ENCODE measurements around the gene SRGAP2B. TPM values are rescaled to one million over a fixed set of nuclear protein-coding genes. Genes with fewer than 3 reads are reported as not detected.
"Not testable (repeated sequence)": the region's sequence is repeated elsewhere in the genome, so short reads cannot be mapped to it uniquely, and the experiment has no call there.

The SRGAP2B gene
- total and polyA plus RNA-seq, 2 of the 4 experiments (the other 2 are of a cell fraction), result 15.9 to 50.7 TPM

GRCh38 chr1:144963571-144963970 is 131.6 kb downstream of the SRGAP2B start:
- intact Hi-C loops (cut with micrococcal nuclease); H4K91ac ChIP-seq (ENCODE audit: insufficient read depth, low read depth, low read length); H3K4me3 ChIP-seq (ENCODE audit: insufficient read depth, low read depth, low read length); H2BK120ac ChIP-seq (ENCODE audit: low read depth, low read length); H3K23ac ChIP-seq (ENCODE audit: low read depth, low read length); H3K79me1 ChIP-seq (ENCODE audit: low read depth in 1 of 2, low read length in 2 of 2); H4K5ac ChIP-seq (ENCODE audit: low read depth, low read length); H2BK5ac ChIP-seq (ENCODE audit: low read depth, low read length, poor library complexity, severe bottlenecking); H3K56ac ChIP-seq (ENCODE audit: extremely low read depth, insufficient read depth, low read length); DNase-seq; H2AK9ac ChIP-seq (replicated peaks; ENCODE audit: low read depth, low read length, poor library complexity); H2BK20ac ChIP-seq (ENCODE audit: low read depth, low read length); H3K27me3 ChIP-seq (ENCODE audit: control insufficient read depth, insufficient read depth, low read length); dilution Hi-C loops (cut with HindIII; ENCODE audit: low sequenced_read_pairs, unreplicated experiment); H3K9me1 ChIP-seq (ENCODE audit: insufficient read depth, low read length); H4K8ac ChIP-seq (ENCODE audit: low read depth in 2 of 2, low read length in 2 of 2); CTCF ChIA-PET; POLR2A ChIA-PET (ENCODE audit: unreplicated experiment); H2AK5ac ChIP-seq (ENCODE audit: low read depth, low read length); H3K14ac ChIP-seq (replicated peaks; ENCODE audit: low read depth, low read length); H2AFZ ChIP-seq (replicated peaks; ENCODE audit: low read length, poor library complexity); H2BK15ac ChIP-seq (ENCODE audit: low read depth, low read length); H3K4me1 ChIP-seq (ENCODE audit: control insufficient read depth, insufficient read depth, low read length); H3K4ac ChIP-seq (ENCODE audit: low read depth, low read length); in situ Hi-C loops (cut with MboI; ENCODE audit: low sequenced_read_pairs); BruUV-seq (replicated peaks); H3K18ac ChIP-seq (ENCODE audit: low read depth, low read length); H3K9ac ChIP-seq (ENCODE audit: low read depth, low read length); H3K27ac ChIP-seq (ENCODE audit: insufficient read depth, low read length); H4K20me1 ChIP-seq (ENCODE audit: insufficient read depth, low read length); H3K9me3 ChIP-seq (ENCODE audit: control insufficient read depth, insufficient read depth, low read length); H3K36me3 ChIP-seq (ENCODE audit: control insufficient read depth, insufficient read depth, low read length); H3K4me2 ChIP-seq (ENCODE audit: low read depth, low read length): not testable (repeated sequence)
- WGBS, 2 experiments (ENCODE audit: extremely low coverage in 2 of 2, insufficient read length in 1 of 2), result no CpG with 5 or more reads among the region's 3 CpGs
- ATAC-seq (ENCODE audit: low read depth), result peak; percentile 36; the same call in 1 of the 2 replicates

- intact Hi-C loops (cut with micrococcal nuclease); POLR2A ChIA-PET (ENCODE audit: unreplicated experiment); ATAC-seq (ENCODE audit: low read depth); H4K20me1 ChIP-seq (ENCODE audit: insufficient read depth, low read length); H2AK5ac ChIP-seq (ENCODE audit: low read depth, low read length); BruUV-seq (replicated peaks); H3K9me3 ChIP-seq (ENCODE audit: control insufficient read depth, insufficient read depth, low read length); H4K91ac ChIP-seq (ENCODE audit: insufficient read depth, low read depth, low read length); CTCF ChIA-PET; H4K5ac ChIP-seq (ENCODE audit: low read depth, low read length); H3K27me3 ChIP-seq (ENCODE audit: control insufficient read depth, insufficient read depth, low read length); H3K4me2 ChIP-seq (ENCODE audit: low read depth, low read length); H3K36me3 ChIP-seq (ENCODE audit: control insufficient read depth, insufficient read depth, low read length); H3K9me1 ChIP-seq (ENCODE audit: insufficient read depth, low read length); H3K23ac ChIP-seq (ENCODE audit: low read depth, low read length); H3K27ac ChIP-seq (ENCODE audit: insufficient read depth, low read length); H3K14ac ChIP-seq (replicated peaks; ENCODE audit: low read depth, low read length); H2AFZ ChIP-seq (replicated peaks; ENCODE audit: low read length, poor library complexity); H2BK20ac ChIP-seq (ENCODE audit: low read depth, low read length); H2BK5ac ChIP-seq (ENCODE audit: low read depth, low read length, poor library complexity, severe bottlenecking); dilution Hi-C loops (cut with HindIII; ENCODE audit: low sequenced_read_pairs, unreplicated experiment); in situ Hi-C loops (cut with MboI; ENCODE audit: low sequenced_read_pairs); H2BK120ac ChIP-seq (ENCODE audit: low read depth, low read length); H3K18ac ChIP-seq (ENCODE audit: low read depth, low read length); H3K9ac ChIP-seq (ENCODE audit: low read depth, low read length); H3K56ac ChIP-seq (ENCODE audit: extremely low read depth, insufficient read depth, low read length); H3K4me1 ChIP-seq (ENCODE audit: control insufficient read depth, insufficient read depth, low read length); H3K4me3 ChIP-seq (ENCODE audit: insufficient read depth, low read depth, low read length); H3K4ac ChIP-seq (ENCODE audit: low read depth, low read length); H2AK9ac ChIP-seq (replicated peaks; ENCODE audit: low read depth, low read length, poor library complexity); H4K8ac ChIP-seq (ENCODE audit: low read depth in 2 of 2, low read length in 2 of 2); DNase-seq; H2BK15ac ChIP-seq (ENCODE audit: low read depth, low read length); H3K79me1 ChIP-seq (ENCODE audit: low read depth in 1 of 2, low read length in 2 of 2): not testable (repeated sequence)
- WGBS, 2 experiments (ENCODE audit: extremely low coverage in 2 of 2, insufficient read length in 1 of 2), result no CpG with 5 or more reads among the region's 9 CpGs
Observed at GRCh38 chr1:144961604-144962583, 133.2 kb downstream of the SRGAP2B start.
